ENCODE results near the gene TSN.

DNA sequence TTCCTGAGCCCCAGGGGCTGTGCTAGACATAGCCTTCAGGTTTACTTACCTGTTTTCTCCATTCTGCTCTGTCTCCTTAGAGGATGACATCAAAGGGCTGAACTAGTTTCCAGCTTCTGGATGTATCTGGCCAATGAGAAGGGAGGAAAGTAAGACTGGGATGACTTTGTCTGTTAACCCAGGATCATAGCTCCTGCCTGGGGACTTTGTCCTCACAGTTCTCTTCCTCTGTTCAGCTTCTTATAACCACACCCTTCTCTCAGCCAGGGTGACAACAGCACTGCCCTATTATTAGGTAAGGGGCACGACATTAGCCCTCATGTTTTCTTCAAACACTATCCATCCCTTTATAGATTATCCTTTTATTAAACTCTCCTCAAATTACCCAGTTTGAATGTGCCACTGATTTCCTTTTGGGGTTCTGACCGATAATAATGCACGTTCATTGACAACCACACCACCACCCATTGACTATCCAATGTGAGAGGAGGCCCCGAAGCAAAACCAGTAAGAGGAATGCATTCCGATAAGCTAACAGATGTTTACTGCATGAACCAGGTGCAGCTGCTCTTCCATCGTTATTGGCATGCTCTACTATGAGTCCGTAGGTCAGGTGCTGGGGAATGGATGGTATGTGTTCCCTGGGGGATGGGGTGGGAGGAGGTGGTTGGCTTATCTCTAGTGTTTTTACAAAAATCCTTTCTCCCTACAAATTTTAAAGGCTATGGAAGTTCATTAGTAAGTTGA lies 23.5 kb downstream of the TSN start:
- TF ChIP-seq, protein P1, sequence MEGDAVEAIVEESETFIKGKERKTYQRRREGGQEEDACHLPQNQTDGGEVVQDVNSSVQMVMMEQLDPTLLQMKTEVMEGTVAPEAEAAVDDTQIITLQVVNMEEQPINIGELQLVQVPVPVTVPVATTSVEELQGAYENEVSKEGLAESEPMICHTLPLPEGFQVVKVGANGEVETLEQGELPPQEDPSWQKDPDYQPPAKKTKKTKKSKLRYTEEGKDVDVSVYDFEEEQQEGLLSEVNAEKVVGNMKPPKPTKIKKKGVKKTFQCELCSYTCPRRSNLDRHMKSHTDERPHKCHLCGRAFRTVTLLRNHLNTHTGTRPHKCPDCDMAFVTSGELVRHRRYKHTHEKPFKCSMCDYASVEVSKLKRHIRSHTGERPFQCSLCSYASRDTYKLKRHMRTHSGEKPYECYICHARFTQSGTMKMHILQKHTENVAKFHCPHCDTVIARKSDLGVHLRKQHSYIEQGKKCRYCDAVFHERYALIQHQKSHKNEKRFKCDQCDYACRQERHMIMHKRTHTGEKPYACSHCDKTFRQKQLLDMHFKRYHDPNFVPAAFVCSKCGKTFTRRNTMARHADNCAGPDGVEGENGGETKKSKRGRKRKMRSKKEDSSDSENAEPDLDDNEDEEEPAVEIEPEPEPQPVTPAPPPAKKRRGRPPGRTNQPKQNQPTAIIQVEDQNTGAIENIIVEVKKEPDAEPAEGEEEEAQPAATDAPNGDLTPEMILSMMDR (IDR thresholded peaks at IDR 0.05; ENCODE audit: insufficient read depth, low read length) = no peak
- no peak for TF ChIP-seq GABPA (IDR thresholded peaks at IDR 0.05; ENCODE audit: low read depth)
